ENCODE results near the gene PANK4.
"Not testable (repeated sequence)": the region's sequence is repeated elsewhere in the genome, so short reads cannot be mapped to it uniquely, and the experiment has no call there.

The PANK4 gene

GRCh38 chr1:2558420-2558819, 32.0 kb upstream of the PANK4 start:
- no peak for DNase-seq

DNA sequence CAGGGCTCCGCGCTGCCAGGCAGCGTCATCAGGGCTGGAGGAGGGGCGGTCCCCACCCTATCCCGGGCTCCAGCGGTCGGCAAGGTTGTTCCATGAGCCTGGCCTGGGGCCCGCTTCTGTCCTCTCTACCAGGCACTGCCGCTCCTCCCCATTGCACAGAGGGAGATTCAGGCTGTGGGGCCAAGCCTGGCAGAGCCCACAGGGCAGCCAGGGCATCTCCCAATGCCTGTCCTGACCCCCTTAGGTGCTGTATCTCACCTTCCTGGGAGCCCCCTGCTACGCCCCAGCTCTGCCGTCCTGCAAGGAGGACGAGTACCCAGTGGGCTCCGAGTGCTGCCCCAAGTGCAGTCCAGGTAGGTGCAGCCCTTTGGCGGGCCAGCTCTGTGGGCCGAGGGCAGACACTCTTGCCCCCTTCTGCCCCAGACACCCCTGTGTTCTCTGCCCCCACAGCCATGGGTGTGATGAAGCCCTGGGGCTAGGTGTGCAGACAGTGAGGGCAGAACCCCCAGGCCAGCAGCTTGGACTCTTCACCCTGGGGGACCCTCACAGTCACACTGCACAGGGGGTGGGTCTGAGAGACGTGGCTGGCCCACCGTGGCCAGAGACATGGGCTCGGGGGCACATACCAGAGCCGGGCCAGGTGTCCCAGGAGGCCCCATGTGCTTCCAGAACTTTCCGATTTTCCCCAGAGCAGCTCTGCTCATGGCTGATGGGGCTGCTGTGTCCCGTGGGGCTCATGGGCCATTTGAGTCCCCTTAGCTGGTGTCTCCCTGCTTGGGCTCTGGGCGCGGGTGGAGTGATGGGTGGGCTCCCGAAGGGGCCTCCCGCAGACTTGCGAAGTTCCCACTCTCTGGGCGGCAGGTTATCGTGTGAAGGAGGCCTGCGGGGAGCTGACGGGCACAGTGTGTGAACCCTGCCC, 31.3 kb upstream of the PANK4 start:
- no peak for DNase-seq

GRCh38 chr1:2556678-2557481, 30.5 kb upstream of the PANK4 start:
- DNase-seq: no peak

DNA sequence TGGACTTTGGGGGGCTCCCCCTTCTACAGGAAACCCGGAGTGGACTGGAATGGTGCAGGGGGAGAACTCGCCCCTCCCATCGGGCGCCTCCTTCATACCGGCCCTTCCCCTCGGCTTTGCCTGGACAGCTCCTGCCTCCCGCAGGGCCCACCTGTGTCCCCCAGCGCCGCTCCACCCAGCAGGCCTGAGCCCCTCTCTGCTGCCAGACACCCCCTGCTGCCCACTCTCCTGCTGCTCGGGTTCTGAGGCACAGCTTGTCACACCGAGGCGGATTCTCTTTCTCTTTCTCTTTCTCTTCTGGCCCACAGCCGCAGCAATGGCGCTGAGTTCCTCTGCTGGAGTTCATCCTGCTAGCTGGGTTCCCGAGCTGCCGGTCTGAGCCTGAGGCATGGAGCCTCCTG, 29.9 kb upstream of the PANK4 start, which contains the start of gene TNFRSF14:
Gene TNFRSF14, plus strand, starts transcription at position 95 of the 401 bp plus-strand sequence. Its CDS starts 294 bp downstream, at position 389.
- DNase-seq: peak; percentile 44

- DNase-seq: no peak
These were observed 29.4 kb upstream of the PANK4 start for GRCh38 chr1:2555634-2556276.

- no peak for DNase-seq
These were observed 28.4 kb upstream of the PANK4 start for GRCh38 chr1:2554621-2555387.

GRCh38 chr1:2553871-2554620, 27.6 kb upstream of the PANK4 start:
- DNase-seq: no peak

DNA sequence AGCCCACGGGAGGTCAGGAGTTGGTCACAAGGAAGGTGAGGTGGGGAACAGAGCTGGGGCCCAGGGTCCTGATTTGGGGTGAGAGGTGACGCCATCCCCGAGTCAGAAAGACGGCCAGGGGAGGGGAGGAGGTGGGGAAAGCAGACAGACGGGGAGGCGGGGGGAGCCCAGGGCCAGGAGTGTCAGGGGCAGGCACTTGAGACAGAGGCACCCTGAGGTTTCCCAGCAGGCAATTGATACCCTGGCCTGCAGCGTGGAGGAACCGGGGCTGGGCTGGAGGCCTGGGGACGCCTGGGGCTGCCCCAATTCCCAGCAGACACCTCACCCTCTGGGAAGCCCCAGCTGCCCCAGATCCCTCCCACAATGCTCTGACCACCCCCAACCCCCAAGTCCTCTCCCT, 26.7 kb upstream of the PANK4 start:
- DNase-seq: not testable (repeated sequence)

- DNase-seq: no peak
These were observed 25.8 kb upstream of the PANK4 start for GRCh38 chr1:2552189-2552588.

DNA sequence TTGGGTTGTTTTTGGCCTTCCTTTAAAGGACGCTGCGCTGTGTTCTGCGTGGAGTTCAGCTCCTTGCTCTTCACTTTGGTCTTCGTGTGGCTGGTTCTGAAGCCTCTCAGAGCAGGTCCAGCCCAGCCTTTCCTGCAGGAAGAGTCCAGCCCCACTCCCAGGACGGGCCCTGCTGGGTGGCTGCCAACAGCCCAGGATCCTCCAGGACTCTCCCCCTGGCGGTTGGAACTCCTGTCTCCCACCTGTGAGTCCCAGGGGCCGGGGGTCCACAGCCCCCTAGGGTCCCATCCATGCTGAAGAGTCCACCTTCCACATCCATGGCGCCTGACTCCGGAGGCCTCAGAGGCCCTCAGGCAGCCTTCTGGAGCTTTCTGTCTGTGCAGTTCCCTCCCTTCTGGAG, 25.1 kb upstream of the PANK4 start:
- not testable (repeated sequence) for DNase-seq

DNA sequence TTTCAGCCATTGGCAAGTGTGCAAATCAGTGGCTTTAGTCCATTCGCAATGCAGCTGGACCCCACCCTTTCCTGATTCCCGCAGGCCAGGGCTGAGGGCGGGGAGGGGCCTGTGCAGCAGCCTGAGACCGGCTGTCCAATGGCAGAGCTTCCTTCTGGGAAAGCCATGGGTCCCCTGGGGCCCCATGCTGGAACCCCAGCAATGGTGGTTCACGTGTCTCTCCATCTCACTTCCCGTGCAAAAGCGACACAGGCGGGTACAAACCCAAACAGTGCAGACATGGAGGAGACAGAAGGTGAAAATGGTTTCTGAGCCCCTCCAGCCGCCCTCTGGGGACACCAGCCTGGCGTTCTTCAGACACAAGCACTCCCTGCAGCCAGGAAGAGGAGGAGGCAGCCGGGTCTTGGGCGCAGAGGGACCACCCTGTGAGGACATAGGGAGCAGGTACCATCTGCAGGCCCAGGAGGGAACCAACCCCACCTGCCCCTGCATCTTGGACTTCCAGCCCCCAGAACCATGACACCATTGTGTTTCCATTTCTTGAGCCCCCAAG, 24.0 kb upstream of the PANK4 start:
- DNase-seq: not testable (repeated sequence)

- DNase-seq: not testable (repeated sequence)
These were observed 23.1 kb upstream of the PANK4 start for GRCh38 chr1:2549367-2550029.

GRCh38 chr1:2548068-2548589, 21.7 kb upstream of the PANK4 start:
- DNase-seq: peak; percentile 60

DNA sequence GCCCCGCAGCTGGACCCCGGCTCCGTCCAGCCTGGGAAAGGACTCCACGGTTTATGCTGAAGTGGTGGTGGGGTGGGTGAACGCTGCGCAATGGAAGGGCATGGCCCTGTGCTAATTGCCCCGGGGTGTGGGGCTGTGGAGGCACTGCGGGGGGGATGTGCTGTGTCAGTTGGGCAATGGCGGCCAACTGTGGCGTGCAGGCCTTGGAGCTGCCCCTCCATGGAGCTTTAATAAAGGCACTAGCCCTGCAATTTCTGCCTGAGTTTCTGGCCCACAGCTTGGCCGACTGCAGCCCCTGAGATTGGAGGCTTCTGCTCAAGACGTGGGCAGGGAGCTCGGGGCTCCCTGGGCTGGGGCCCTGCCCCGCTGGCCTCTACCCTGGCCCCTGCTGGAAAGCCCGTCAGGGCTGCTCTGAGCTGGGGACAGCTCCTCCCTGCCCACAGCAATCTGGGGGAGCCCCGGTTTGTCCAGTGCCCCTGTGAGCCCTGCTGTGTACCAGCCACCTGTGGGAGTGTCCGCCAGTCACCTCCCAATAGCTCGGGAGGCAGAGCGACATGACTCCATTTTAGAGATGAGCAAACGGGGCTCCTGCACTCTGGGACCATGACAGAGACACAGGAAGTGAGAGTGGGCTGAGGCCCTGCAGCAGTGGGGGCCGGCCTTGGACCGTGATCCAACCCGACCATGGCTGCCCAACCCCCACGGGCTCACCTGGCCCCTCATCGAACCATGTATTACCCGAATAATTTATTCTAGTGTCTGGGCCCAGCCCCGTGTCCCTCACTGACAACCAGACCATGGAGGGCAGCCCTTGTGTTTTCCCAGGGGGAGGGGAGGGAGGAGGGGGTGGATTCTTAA, 21.0 kb upstream of the PANK4 start:
- no peak for DNase-seq

- peak; percentile 71 for DNase-seq
These were observed 20.3 kb upstream of the PANK4 start for GRCh38 chr1:2546515-2547209.

DNA sequence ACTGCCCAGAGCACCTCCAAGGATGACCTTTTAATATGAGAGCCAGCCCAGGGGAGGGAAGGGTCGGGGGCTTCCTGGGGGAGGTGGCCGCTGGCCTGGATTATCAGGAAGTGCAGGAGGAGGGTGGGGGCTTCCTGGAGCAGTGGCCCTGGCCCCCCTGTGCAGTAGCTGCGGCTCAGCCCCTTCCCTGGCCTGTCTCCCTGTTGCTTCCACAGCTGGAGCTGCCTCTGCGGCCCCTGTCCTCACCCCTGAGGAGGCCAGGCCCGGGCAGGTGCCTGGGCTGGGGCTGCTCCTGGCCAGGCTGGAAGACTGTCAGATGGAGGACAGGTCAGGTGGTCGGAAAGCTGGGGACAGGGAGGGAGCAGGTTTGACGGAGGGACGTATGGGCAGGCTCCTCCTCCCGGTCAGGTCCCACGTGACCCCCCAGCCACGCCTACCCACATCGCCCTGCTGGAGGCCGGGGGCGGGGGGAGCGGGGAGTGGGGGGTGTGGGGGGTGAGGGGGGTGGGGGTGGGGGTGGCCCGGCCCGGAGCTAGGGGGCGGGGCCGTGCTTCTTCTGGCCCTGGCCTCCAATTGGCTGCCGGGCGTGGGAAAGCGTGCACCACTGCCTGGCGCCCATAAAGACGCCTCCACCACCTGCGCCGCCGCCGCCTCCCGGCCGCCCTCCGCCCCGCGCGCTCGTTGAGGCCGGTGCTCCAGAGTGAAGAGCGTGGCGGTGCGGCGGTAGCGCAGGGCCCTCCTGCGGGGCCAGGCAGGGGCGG, 19.5 kb upstream of the PANK4 start:
- DNase-seq: peak; percentile 77

DNA sequence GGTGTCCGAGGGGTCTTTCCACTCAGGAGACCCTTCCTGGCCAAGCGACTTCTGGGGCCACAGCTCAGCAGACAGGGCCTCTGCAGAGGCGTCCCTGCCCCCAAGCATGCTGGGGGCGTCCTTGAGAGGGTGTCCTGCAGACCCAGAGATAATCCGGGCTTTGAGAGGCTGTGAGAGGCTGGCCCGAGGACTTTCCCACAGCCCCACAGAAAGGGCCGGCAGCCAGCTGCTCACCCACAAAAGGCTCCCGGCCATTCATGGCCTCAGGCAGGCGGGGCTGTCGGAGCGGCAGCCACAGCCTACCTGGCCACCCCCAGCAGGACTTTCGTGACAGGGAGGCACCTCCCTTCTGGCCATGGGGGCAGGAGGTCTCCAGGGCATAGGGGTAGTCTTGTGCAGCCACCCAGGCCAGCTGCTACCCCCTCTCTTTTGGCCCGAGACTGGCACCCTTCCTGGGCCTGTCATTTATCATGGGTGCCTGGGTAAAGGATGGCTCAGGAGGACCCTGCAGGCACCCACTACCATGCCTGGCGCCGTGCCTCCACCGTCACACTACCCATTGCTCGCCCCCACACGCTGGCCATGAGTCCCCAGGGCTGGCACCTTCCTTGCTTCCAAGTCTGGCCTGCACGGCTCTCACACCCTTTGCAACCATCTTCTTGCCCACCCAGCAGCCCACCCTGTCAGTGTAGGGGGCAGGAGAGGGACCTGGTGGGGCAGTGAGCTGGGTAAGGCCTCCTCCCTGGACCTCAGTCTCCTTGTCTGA, 18.7 kb upstream of the PANK4 start:
- no peak for DNase-seq
